HEK293 (cell line): ENCODE results near the gene IRF7.

Source experiments
- CTCF ChIA-PET: fragments of 350-600 bp; formaldehyde crosslinking; extraction: SDS; loops from one replicate; lab custom pipeline; 2021; ENCODE audit warnings: antibody characterized with exemption; lab: Yijun Ruan, JAX
- POLR2A ChIA-PET: fragments of 300-600 bp; formaldehyde crosslinking; extraction: SDS; loops from one replicate; lab custom pipeline; 2020; ENCODE audit warnings: antibody characterized with exemption, inconsistent platforms; lab: Yijun Ruan, JAX
- H3K27ac ChIP-seq: fragments of 200-500 bp; sonication (Bioruptor generic); 2 replicates; pipeline ENCODE4 v1.5.1; 2014; ENCODE audit warnings: low read depth, low read length, control low read depth, inconsistent platforms; ENCODE audit errors: extremely low read depth
- H3K36me3 ChIP-seq, 2 experiments: fragments of 200-500 bp in 1 of 2; sonication (Bioruptor generic) in 1 of 2; 1 replicate in 1 of 2; 2 replicates in 1 of 2; pipeline ENCODE4 v1.5.1; 2014 to 2017; ENCODE audit warnings: inconsistent platforms in 2 of 2, low read length in 2 of 2; ENCODE audit not compliant: control insufficient read depth in 2 of 2, insufficient read depth in 1 of 2
- H3K4me1 ChIP-seq: fragments of 200-500 bp; sonication (Bioruptor generic); 2 replicates; pipeline ENCODE4 v1.5.1; 2014; ENCODE audit warnings: mild to moderate bottlenecking, low read length, inconsistent platforms; ENCODE audit not compliant: control insufficient read depth, insufficient read depth
- H3K4me3 ChIP-seq: 2 replicates; pipeline ENCODE4 v1.5.1; 2011; ENCODE audit warnings: low read depth, mild to moderate bottlenecking, control low read depth, low read length, moderate library complexity
- H3K9me3 ChIP-seq: fragments of 200-500 bp; sonication (Bioruptor generic); 2 replicates; pipeline ENCODE4 v1.5.1; 2014; ENCODE audit warnings: low read depth, low read length, inconsistent platforms; ENCODE audit not compliant: control insufficient read depth, insufficient read depth
- EGR2 ChIP-seq: fragments of 450-650 bp; formaldehyde crosslinking; IDR thresholded peaks from 2 replicates; pipeline ENCODE4 v1.5.1; 2016; ENCODE audit warnings: low read depth, missing biosample characterization, missing genetic modification characterization
- KLF1 ChIP-seq: fragments of 450-650 bp; formaldehyde crosslinking; IDR thresholded peaks from 2 replicates; pipeline ENCODE4 v1.5.1; 2016; ENCODE audit warnings: missing biosample characterization, missing genetic modification characterization
- MZF1 ChIP-seq: fragments of 450-650 bp; formaldehyde crosslinking; IDR thresholded peaks from 2 replicates; pipeline ENCODE4 v1.5.1; 2017; ENCODE audit warnings: missing biosample characterization, missing genetic modification characterization, borderline replicate concordance
- PRDM6 ChIP-seq: fragments of 450-650 bp; formaldehyde crosslinking; IDR thresholded peaks from 2 replicates; pipeline ENCODE4 v1.5.1; 2017; ENCODE audit warnings: missing biosample characterization, missing genetic modification characterization
- TRIM28 ChIP-seq: IDR thresholded peaks from 2 replicates; pipeline ENCODE4 v1.6.1; 2011; ENCODE audit warnings: low read length, control low read depth, borderline replicate concordance
- ZBTB11 ChIP-seq: fragments of 450-650 bp; formaldehyde crosslinking; conservative IDR thresholded peaks from 2 replicates; pipeline ENCODE4 v1.5.1; 2016; ENCODE audit warnings: low read depth, missing biosample characterization, missing genetic modification characterization
- ZBTB21 ChIP-seq: fragments of 450-650 bp; formaldehyde crosslinking; IDR thresholded peaks from 2 replicates; pipeline ENCODE4 v1.5.1; 2017; ENCODE audit warnings: missing biosample characterization, missing genetic modification characterization
- ZFP37 ChIP-seq: fragments of 450-650 bp; formaldehyde crosslinking; IDR thresholded peaks from 2 replicates; pipeline ENCODE4 v1.5.1; 2016; ENCODE audit warnings: missing biosample characterization, missing genetic modification characterization
- ZIC2 ChIP-seq: fragments of 450-650 bp; formaldehyde crosslinking; IDR thresholded peaks from 2 replicates; pipeline ENCODE4 v1.5.1; 2016; ENCODE audit warnings: missing biosample characterization, missing genetic modification characterization
- ZNF10 ChIP-seq: fragments of 450-650 bp; formaldehyde crosslinking; IDR thresholded peaks from 2 replicates; pipeline ENCODE4 v1.5.1; 2017; ENCODE audit warnings: missing biosample characterization, missing genetic modification characterization
- ZNF146 ChIP-seq: fragments of 450-650 bp; formaldehyde crosslinking; IDR thresholded peaks from 2 replicates; pipeline ENCODE4 v1.5.1; 2016; ENCODE audit warnings: missing biosample characterization, missing genetic modification characterization
- ZNF169 ChIP-seq: fragments of 450-650 bp; formaldehyde crosslinking; IDR thresholded peaks from 2 replicates; pipeline ENCODE4 v1.5.1; 2016; ENCODE audit warnings: missing biosample characterization, missing genetic modification characterization
- ZNF174 ChIP-seq: fragments of 450-650 bp; formaldehyde crosslinking; IDR thresholded peaks from 2 replicates; pipeline ENCODE4 v1.5.0; 2017; ENCODE audit warnings: missing biosample characterization, mild to moderate bottlenecking, missing genetic modification characterization
- ZNF211 ChIP-seq: fragments of 450-650 bp; formaldehyde crosslinking; IDR thresholded peaks from 2 replicates; pipeline ENCODE4 v1.5.1; 2016; ENCODE audit warnings: low read depth, missing biosample characterization, missing genetic modification characterization
- ZNF239 ChIP-seq: fragments of 450-650 bp; formaldehyde crosslinking; IDR thresholded peaks from 2 replicates; pipeline ENCODE4 v1.5.1; 2016; ENCODE audit warnings: missing biosample characterization, missing genetic modification characterization
- ZNF24 ChIP-seq: fragments of 450-650 bp; formaldehyde crosslinking; IDR thresholded peaks from 2 replicates; pipeline ENCODE4 v1.5.1; 2016; ENCODE audit warnings: missing biosample characterization, missing genetic modification characterization
- ZNF354C ChIP-seq: fragments of 450-650 bp; formaldehyde crosslinking; IDR thresholded peaks from 2 replicates; pipeline ENCODE4 v1.5.1; 2016; ENCODE audit warnings: missing biosample characterization, missing genetic modification characterization, low read depth, borderline replicate concordance
- ZNF548 ChIP-seq: fragments of 450-650 bp; formaldehyde crosslinking; IDR thresholded peaks from 2 replicates; pipeline ENCODE4 v1.5.1; 2016; ENCODE audit warnings: missing biosample characterization, missing genetic modification characterization
- ZNF560 ChIP-seq: fragments of 450-650 bp; formaldehyde crosslinking; IDR thresholded peaks from 2 replicates; pipeline ENCODE4 v1.5.1; 2017; ENCODE audit warnings: missing biosample characterization, missing genetic modification characterization, borderline replicate concordance
- ZNF561 ChIP-seq: fragments of 450-650 bp; IDR thresholded peaks from 2 replicates; pipeline ENCODE4 v1.5.1; 2018; ENCODE audit warnings: missing biosample characterization, missing genetic modification characterization, borderline replicate concordance
- ZNF621 ChIP-seq: fragments of 450-650 bp; formaldehyde crosslinking; IDR thresholded peaks from 2 replicates; pipeline ENCODE4 v1.5.1; 2017; ENCODE audit warnings: missing biosample characterization, missing genetic modification characterization
- ZNF670 ChIP-seq: fragments of 450-650 bp; formaldehyde crosslinking; IDR thresholded peaks from 2 replicates; pipeline ENCODE4 v1.5.1; 2016; ENCODE audit warnings: missing biosample characterization, missing genetic modification characterization, low read depth
- ZNF677 ChIP-seq: fragments of 450-650 bp; IDR thresholded peaks from 2 replicates; pipeline ENCODE4 v1.5.0; 2018; ENCODE audit warnings: missing biosample characterization, mild to moderate bottlenecking, missing genetic modification characterization, moderate library complexity
- ZNF785 ChIP-seq: fragments of 450-650 bp; formaldehyde crosslinking; IDR thresholded peaks from 2 replicates; pipeline ENCODE4 v1.5.1; 2016; ENCODE audit warnings: missing biosample characterization, missing genetic modification characterization
- ZNF792 ChIP-seq: fragments of 450-650 bp; formaldehyde crosslinking; IDR thresholded peaks from 2 replicates; pipeline ENCODE4 v1.5.1; 2016; ENCODE audit warnings: missing biosample characterization, missing genetic modification characterization
- TF ChIP-seq, protein P1 (sequence below): fragments of 450-650 bp; formaldehyde crosslinking; IDR thresholded peaks from 2 replicates; pipeline ENCODE4 v1.5.1; 2016; ENCODE audit warnings: missing biosample characterization, missing genetic modification characterization
- TF ChIP-seq, protein P2 (sequence below): fragments of 450-650 bp; formaldehyde crosslinking; IDR thresholded peaks from 2 replicates; pipeline ENCODE4 v1.5.1; 2016; ENCODE audit warnings: missing biosample characterization, missing genetic modification characterization

IRF7 gene

DNA sequence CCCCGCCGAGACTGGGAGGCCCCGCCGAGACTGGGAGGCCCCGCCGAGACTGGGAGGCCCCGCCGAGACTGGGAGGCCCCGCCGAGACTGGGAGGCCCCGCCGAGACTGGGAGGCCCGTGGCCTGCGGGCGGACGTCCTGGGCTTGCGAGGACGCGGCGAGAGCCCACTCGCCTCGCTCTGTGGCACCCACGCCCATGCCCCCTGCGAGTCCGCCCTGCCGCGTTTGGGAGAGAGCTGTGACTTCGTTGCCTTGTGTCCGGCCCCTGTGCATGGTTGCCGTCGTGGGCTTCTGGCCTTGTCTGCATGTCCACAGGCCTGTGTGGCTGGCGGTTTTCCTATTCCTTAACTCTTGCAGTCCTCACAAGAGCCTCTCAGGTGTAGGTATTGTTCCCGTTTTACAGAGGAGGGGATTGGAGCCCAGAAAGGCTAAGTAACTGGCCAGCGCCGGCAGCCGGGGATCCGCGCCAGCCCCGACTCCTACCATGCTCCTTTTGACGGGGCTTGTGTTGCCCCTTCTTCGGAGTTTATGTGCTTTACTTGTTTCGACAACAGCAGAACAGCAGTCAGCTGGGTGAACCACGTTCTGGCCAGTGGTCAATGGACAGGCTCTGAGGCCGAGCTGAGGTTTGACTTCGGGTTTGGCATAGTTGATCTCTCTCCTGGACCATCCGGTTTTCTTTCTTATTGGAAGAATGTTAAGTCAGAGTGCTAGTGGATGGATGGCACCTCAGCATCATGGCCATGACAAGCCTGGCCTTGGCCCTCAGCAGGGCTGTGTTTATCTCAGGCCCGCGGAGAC, 38.7 kb downstream of the IRF7 start (continued):
- TF ChIP-seq ZBTB11 (no peak), ZNF174 (tag by site-specific recombination) (no peak), ZNF785 (tag by site-specific recombination) (no peak)
- TF ChIP-seq, protein P1, sequence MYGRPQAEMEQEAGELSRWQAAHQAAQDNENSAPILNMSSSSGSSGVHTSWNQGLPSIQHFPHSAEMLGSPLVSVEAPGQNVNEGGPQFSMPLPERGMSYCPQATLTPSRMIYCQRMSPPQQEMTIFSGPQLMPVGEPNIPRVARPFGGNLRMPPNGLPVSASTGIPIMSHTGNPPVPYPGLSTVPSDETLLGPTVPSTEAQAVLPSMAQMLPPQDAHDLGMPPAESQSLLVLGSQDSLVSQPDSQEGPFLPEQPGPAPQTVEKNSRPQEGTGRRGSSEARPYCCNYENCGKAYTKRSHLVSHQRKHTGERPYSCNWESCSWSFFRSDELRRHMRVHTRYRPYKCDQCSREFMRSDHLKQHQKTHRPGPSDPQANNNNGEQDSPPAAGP (tag by site-specific recombination) = no peak

GRCh38 chr11:575996-576768, 39.6 kb downstream of the IRF7 start, which contains the start of gene PHRF1:
TSS of gene PHRF1 (plus strand) at chr11:576470. CDS start at chr11:581513, 5,043 bp downstream.
- peaks cover 5% of the 10 kb centered on the region for H3K4me1 ChIP-seq
- peak within 1 kb of the TSS; percentile 94 for H3K27ac ChIP-seq
- ChIA-PET CTCF (interaction anchor here (0.8 kb wide), 1 partner anchor 36 kb away, joined by 3 read pairs; no protein-coding TSS in a partner anchor), POLR2A (interaction anchor here (0.6 to 2.0 kb wide), 20 partner anchors 9 to 369 kb away, joined by 3 to 28 read pairs (median 4); partner anchors contain the start of genes BET1L, HRAS, IRF7 and LMNTD2)
- peak within 1 kb of the TSS; percentile 75 for H3K4me3 ChIP-seq
- peaks cover 0 to 23% of the 10 kb centered on the region in 2 experiments; a peak in 1 of 3 replicates for H3K36me3 ChIP-seq
- no peaks in the 10 kb centered on the region for H3K9me3 ChIP-seq
- TF ChIP-seq ZNF239 (no peak), ZNF24 (tag by site-specific recombination) (peak; percentile 75; the same call in 1 of the 2 replicates), PRDM6 (no peak), ZNF561 (tag by site-specific recombination) (0 out of 2 replicates have a peak, but pooled peaks have one; percentile 26), ZNF354C (no peak), ZNF211 (tag by site-specific recombination) (no peak), ZNF10 (no peak), KLF1 (tag by site-specific recombination) (peak; percentile 40), ZFP37 (tag by site-specific recombination) (no peak), ZNF792 (tag by site-specific recombination) (no peak), ZNF548 (tag by site-specific recombination) (no peak), ZNF670 (no peak), ZNF146 (tag by site-specific recombination) (no peak), ZNF169 (tag by site-specific recombination) (no peak), TRIM28 (no peak), MZF1 (tag by site-specific recombination) (no peak), ZNF560 (tag by site-specific recombination) (no peak), ZIC2 (tag by site-specific recombination) (no peak), ZNF677 (tag by site-specific recombination) (no peak), ZNF621 (tag by site-specific recombination) (no peak), EGR2 (tag by site-specific recombination) (no peak), ZBTB21 (no peak)
- TF ChIP-seq, protein P2, sequence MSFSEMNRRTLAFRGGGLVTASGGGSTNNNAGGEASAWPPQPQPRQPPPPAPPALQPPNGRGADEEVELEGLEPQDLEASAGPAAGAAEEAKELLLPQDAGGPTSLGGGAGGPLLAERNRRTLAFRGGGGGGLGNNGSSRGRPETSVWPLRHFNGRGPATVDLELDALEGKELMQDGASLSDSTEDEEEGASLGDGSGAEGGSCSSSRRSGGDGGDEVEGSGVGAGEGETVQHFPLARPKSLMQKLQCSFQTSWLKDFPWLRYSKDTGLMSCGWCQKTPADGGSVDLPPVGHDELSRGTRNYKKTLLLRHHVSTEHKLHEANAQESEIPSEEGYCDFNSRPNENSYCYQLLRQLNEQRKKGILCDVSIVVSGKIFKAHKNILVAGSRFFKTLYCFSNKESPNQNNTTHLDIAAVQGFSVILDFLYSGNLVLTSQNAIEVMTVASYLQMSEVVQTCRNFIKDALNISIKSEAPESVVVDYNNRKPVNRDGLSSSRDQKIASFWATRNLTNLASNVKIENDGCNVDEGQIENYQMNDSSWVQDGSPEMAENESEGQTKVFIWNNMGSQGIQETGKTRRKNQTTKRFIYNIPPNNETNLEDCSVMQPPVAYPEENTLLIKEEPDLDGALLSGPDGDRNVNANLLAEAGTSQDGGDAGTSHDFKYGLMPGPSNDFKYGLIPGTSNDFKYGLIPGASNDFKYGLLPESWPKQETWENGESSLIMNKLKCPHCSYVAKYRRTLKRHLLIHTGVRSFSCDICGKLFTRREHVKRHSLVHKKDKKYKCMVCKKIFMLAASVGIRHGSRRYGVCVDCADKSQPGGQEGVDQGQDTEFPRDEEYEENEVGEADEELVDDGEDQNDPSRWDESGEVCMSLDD (tag by site-specific recombination) = no peak
